Left ventricle myocardium inferior (tissue), 1 donor: Measurements from ENCODE around the gene P2RX7. TPM values are rescaled to one million over a fixed set of nuclear protein-coding genes. Genes with fewer than 3 reads are reported as not detected.

Experiments
- DNase-seq: peaks from one replicate; pipeline ENCODE4 v3.0.0-alpha.2; 2020
- H3K27ac ChIP-seq: fragments of 200-600 bp; replicated peaks from 2 replicates; pipeline ENCODE4 v1.8.0; 2021
- H3K27me3 ChIP-seq: fragments of 200-600 bp; 2 replicates; pipeline ENCODE4 v1.8.0; 2021; ENCODE audit warnings: low read depth
- H3K36me3 ChIP-seq: fragments of 200-600 bp; 2 replicates; pipeline ENCODE4 v1.8.0; 2021
- H3K4me1 ChIP-seq: fragments of 200-600 bp; 2 replicates; pipeline ENCODE4 v1.8.0; 2021
- H3K4me3 ChIP-seq: fragments of 200-600 bp; 2 replicates; pipeline ENCODE4 v1.8.0; 2021; ENCODE audit warnings: mild to moderate bottlenecking, moderate library complexity
- H3K9me3 ChIP-seq: fragments of 200-600 bp; replicated peaks from 2 replicates; pipeline ENCODE4 v1.8.0; 2021
- CTCF ChIP-seq: fragments of 200-600 bp; IDR thresholded peaks from 2 replicates; pipeline ENCODE4 v1.8.0; 2021; ENCODE audit warnings: antibody characterized with exemption, mild to moderate bottlenecking, borderline replicate concordance
- intact Hi-C: fragments of 100-400 bp; cut with micrococcal nuclease; formaldehyde crosslinking; loops from one replicate; pipeline ENCODE4 v1.11.0; 2022
- total RNA-seq: library from RNA; stranded (reverse); fragmentation: NEBNext Ultra II Directional; extraction: Animal tissue kit (Norgen Biotek cat#: 25700); gene quantifications from one replicate; pipeline ENCODE4 v1.2.1, GENCODE V29; 2021
- donor health status: DM: no; HTN: yes; CAD: no; lungs with severe emphysema.

P2RX7 gene
- total RNA-seq, 1 donor from 2014 or later = 1.6 TPM

- H3K27me3 ChIP-seq = no peaks in the 10 kb centered on the region
- H3K4me3 ChIP-seq = no peak overlapping the region
- H3K36me3 ChIP-seq = no peaks in the 10 kb centered on the region
- H3K4me1 ChIP-seq = no peaks in the 10 kb centered on the region
- no peak for TF ChIP-seq CTCF
- DNase-seq = no peak
- no peak overlapping the region for H3K27ac ChIP-seq
- peaks cover 16% of the 10 kb centered on the region for H3K9me3 ChIP-seq
- intact Hi-C loops = no loop called here
These were observed 30.4 kb upstream of the P2RX7 start for GRCh38 chr12:121102307-121102706.

- H3K27me3 ChIP-seq = no peaks in the 10 kb centered on the region
- intact Hi-C loops = no loop called here
- DNase-seq = no peak
- no peak overlapping the region for H3K4me3 ChIP-seq
- no peaks in the 10 kb centered on the region for H3K9me3 ChIP-seq
- no peaks in the 10 kb centered on the region for H3K4me1 ChIP-seq
- no peak for TF ChIP-seq CTCF
- H3K36me3 ChIP-seq = no peaks in the 10 kb centered on the region
- H3K27ac ChIP-seq = no peak overlapping the region
These were observed 25.0 kb upstream of the P2RX7 start for GRCh38 chr12:121107681-121108080.

- TF ChIP-seq CTCF = no peak
- intact Hi-C loops = no loop called here
- Histone ChIP-seq H3K27me3 (no peaks in the 10 kb centered on the region), H3K4me3 (no peak overlapping the region), H3K4me1 (no peaks in the 10 kb centered on the region), H3K9me3 (no peaks in the 10 kb centered on the region), H3K27ac (no peak overlapping the region), H3K36me3 (no peaks in the 10 kb centered on the region)
- no peak for DNase-seq
These were observed 24.2 kb upstream of the P2RX7 start for GRCh38 chr12:121108492-121108891.

GRCh38 chr12:121110211-121110940 lies 22.3 kb upstream of the P2RX7 start:
- H3K27me3 ChIP-seq = no peaks in the 10 kb centered on the region
- peak; percentile 41 for DNase-seq
- peak; percentile 96 for TF ChIP-seq CTCF
- intact Hi-C loops = no loop called here
- no peaks in the 10 kb centered on the region for H3K36me3 ChIP-seq
- H3K9me3 ChIP-seq = no peaks in the 10 kb centered on the region
- H3K27ac ChIP-seq = no peak overlapping the region
- no peak overlapping the region for H3K4me3 ChIP-seq
- no peaks in the 10 kb centered on the region for H3K4me1 ChIP-seq

- H3K27ac ChIP-seq = no peak overlapping the region
- no peak overlapping the region for H3K4me3 ChIP-seq
- intact Hi-C loops = no loop called here
- H3K4me1 ChIP-seq = no peaks in the 10 kb centered on the region
- no peaks in the 10 kb centered on the region for H3K27me3 ChIP-seq
- H3K9me3 ChIP-seq = no peaks in the 10 kb centered on the region
- H3K36me3 ChIP-seq = no peaks in the 10 kb centered on the region
- DNase-seq = no peak
- no peak for TF ChIP-seq CTCF
These were observed 21.0 kb upstream of the P2RX7 start for GRCh38 chr12:121111684-121112083.
